GM23338 (cell line): ENCODE measurements around the gene EEF1AKMT2. TPM values are rescaled to one million over a fixed set of nuclear protein-coding genes. Genes with fewer than 3 reads are reported as not detected.

Experiments
- ATAC-seq: fragments of 200-7000 bp; cut with Tn5 transposase; 3 replicates; pipeline ENCODE4 v1.9.1; 2020
- DNase-seq: peaks from one replicate; pipeline ENCODE4 v3.0.0-alpha.2; 2015; ENCODE audit warnings: low spot score
- H2AFZ ChIP-seq: fragments of 200-600 bp; sonication (generic); 2 replicates; pipeline ENCODE4 v1.8.0; 2016; ENCODE audit warnings: antibody characterized with exemption, mild to moderate bottlenecking, moderate library complexity
- H3F3A ChIP-seq: fragments of 200-600 bp; sonication (generic); replicated peaks from 2 replicates; pipeline ENCODE4 v1.8.0; 2017; ENCODE audit warnings: antibody characterized with exemption, mixed run types, low read depth
- H3K27ac ChIP-seq: fragments of 200-600 bp; sonication (generic); 2 replicates; pipeline ENCODE4 v1.6.1; 2016; ENCODE audit warnings: low read depth
- H3K27me3 ChIP-seq: fragments of 200-600 bp; sonication (generic); 2 replicates; pipeline ENCODE4 v1.8.0; 2016; ENCODE audit warnings: mild to moderate bottlenecking, mixed run types, moderate library complexity; ENCODE audit not compliant: insufficient read depth
- H3K36me3 ChIP-seq: fragments of 200-600 bp; sonication (generic); 2 replicates; pipeline ENCODE4 v1.8.0; 2016; ENCODE audit warnings: mild to moderate bottlenecking; ENCODE audit not compliant: insufficient read depth
- H3K4me1 ChIP-seq: fragments of 200-600 bp; sonication (generic); 2 replicates; pipeline ENCODE4 v1.8.0; 2016; ENCODE audit warnings: mild to moderate bottlenecking, moderate library complexity; ENCODE audit not compliant: insufficient read depth
- H3K4me2 ChIP-seq: fragments of 200-600 bp; sonication (generic); 2 replicates; pipeline ENCODE4 v1.7.1; 2017; ENCODE audit warnings: mixed run types
- H3K4me3 ChIP-seq: fragments of 200-600 bp; sonication (generic); 2 replicates; pipeline ENCODE4 v1.6.1; 2016; ENCODE audit warnings: mixed run types
- H3K79me2 ChIP-seq: fragments of 200-600 bp; sonication (generic); replicated peaks from 2 replicates; pipeline ENCODE4 v1.8.0; 2017; ENCODE audit warnings: mild to moderate bottlenecking; ENCODE audit not compliant: insufficient read depth
- H3K9me2 ChIP-seq: fragments of 200-600 bp; sonication (generic); 2 replicates; pipeline ENCODE4 v1.8.0; 2017; ENCODE audit not compliant: insufficient read depth
- H4K20me1 ChIP-seq: fragments of 200-600 bp; sonication (generic); replicated peaks from 2 replicates; pipeline ENCODE4 v1.8.0; 2017; ENCODE audit warnings: mild to moderate bottlenecking; ENCODE audit not compliant: insufficient read depth
- H3K27ac Mint-ChIP-seq: 2 replicates; pipeline ENCODE4 v1.8.0; 2020; ENCODE audit warnings: inconsistent platforms, mild to moderate bottlenecking, moderate library complexity, mixed read lengths
- H3K27me3 Mint-ChIP-seq: 3 replicates; pipeline ENCODE4 v1.8.0; 2022; ENCODE audit warnings: low read depth, mild to moderate bottlenecking, moderate library complexity, mixed read lengths, inconsistent platforms; ENCODE audit not compliant: insufficient read depth, poor library complexity
- H3K36me3 Mint-ChIP-seq: 3 replicates; pipeline ENCODE4 v1.8.0; 2021; ENCODE audit warnings: low read depth, mild to moderate bottlenecking, inconsistent platforms, moderate library complexity, mixed read lengths
- H3K4me1 Mint-ChIP-seq: 3 replicates; pipeline ENCODE4 v1.8.0; 2020; ENCODE audit warnings: mild to moderate bottlenecking, inconsistent platforms, mixed read lengths
- H3K4me3 Mint-ChIP-seq: 3 replicates; pipeline ENCODE4 v1.8.0; 2021; ENCODE audit warnings: moderate library complexity, mild to moderate bottlenecking, inconsistent platforms, mixed read lengths
- H3K9me3 Mint-ChIP-seq: 3 replicates; pipeline ENCODE4 v1.8.0; 2020; ENCODE audit warnings: moderate library complexity, mild to moderate bottlenecking, inconsistent platforms, mixed read lengths
- CREB1 ChIP-seq: fragments of 250-450 bp; sonication (Bioruptor Pico); IDR thresholded peaks from 2 replicates; pipeline ENCODE4 v1.5.0; 2020; ENCODE audit warnings: low read depth, mild to moderate bottlenecking, moderate library complexity
- EZH2 ChIP-seq: fragments of 200-600 bp; sonication (generic); IDR thresholded peaks from one replicate; pipeline ENCODE4 v1.8.0; 2017; ENCODE audit warnings: antibody characterized with exemption, mild to moderate bottlenecking, low read depth; ENCODE audit not compliant: unreplicated experiment
- JUNB ChIP-seq: IDR thresholded peaks from one replicate; pipeline ENCODE4 v1.6.1; 2016; ENCODE audit warnings: antibody characterized with exemption; ENCODE audit not compliant: unreplicated experiment
- polyA plus RNA-seq: library from polyadenylated mRNA; unstranded; fragments of >200 nt; fragmentation: Nextera tagmentation; extraction: Ambion mirVana; gene quantifications from 2 replicates; pipeline ENCODE4 v1.2.1, GENCODE V29; 2016
- total RNA-seq: library from RNA; depleted of rRNA; stranded (reverse); fragments of >200 nt; shearing (Covaris generic); gene quantifications from 2 replicates; pipeline ENCODE4 v1.2.3, GENCODE V29; 2014
- TF ChIP-seq, protein P1 (sequence below): fragments of 250-450 bp; sonication (Bioruptor Pico); IDR thresholded peaks from 2 replicates; pipeline ENCODE4 v1.5.0; 2020; ENCODE audit warnings: mild to moderate bottlenecking, moderate library complexity
- TF ChIP-seq, protein P2 (sequence below): IDR thresholded peaks from 2 replicates; pipeline ENCODE4 v1.6.1; 2016; ENCODE audit warnings: antibody characterized with exemption

EEF1AKMT2 gene
- total and polyA plus RNA-seq, 2 experiments from 2014 or later = 35.0 to 38.0 TPM

DNA sequence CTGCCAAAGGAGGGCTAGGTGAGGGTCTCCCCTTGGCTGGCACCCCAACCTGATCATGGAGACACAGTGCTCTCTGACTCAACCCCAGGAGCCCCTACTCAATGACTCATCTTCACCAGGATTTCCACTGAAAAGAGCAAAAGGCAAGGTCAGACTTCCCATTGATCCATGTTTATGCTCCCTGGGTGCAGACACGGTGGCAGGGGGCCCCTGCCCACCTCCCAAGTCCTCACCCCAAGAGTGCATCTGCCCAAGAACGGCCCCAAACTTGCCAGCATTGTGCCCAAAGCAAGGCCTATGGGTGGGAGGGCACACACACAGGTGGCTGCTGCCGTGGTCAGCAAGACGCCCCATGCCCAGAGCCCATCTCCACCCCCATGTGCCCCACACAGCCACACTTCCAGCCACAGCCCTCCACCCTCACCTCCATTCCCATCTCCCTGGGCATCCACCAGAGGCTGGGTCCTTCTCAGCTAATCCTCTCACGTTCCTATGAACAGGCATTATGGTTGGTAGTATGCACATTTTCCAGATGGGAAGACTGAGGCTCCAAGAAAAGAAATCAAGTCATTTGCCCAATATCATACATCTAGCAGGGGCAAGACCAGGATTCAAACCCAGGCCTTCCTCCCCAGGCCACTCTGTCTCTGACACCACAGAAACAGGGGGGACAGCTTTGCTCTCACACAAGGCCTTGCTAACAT, 78.8 kb downstream of the EEF1AKMT2 start (continued):
- TF ChIP-seq, protein P1, sequence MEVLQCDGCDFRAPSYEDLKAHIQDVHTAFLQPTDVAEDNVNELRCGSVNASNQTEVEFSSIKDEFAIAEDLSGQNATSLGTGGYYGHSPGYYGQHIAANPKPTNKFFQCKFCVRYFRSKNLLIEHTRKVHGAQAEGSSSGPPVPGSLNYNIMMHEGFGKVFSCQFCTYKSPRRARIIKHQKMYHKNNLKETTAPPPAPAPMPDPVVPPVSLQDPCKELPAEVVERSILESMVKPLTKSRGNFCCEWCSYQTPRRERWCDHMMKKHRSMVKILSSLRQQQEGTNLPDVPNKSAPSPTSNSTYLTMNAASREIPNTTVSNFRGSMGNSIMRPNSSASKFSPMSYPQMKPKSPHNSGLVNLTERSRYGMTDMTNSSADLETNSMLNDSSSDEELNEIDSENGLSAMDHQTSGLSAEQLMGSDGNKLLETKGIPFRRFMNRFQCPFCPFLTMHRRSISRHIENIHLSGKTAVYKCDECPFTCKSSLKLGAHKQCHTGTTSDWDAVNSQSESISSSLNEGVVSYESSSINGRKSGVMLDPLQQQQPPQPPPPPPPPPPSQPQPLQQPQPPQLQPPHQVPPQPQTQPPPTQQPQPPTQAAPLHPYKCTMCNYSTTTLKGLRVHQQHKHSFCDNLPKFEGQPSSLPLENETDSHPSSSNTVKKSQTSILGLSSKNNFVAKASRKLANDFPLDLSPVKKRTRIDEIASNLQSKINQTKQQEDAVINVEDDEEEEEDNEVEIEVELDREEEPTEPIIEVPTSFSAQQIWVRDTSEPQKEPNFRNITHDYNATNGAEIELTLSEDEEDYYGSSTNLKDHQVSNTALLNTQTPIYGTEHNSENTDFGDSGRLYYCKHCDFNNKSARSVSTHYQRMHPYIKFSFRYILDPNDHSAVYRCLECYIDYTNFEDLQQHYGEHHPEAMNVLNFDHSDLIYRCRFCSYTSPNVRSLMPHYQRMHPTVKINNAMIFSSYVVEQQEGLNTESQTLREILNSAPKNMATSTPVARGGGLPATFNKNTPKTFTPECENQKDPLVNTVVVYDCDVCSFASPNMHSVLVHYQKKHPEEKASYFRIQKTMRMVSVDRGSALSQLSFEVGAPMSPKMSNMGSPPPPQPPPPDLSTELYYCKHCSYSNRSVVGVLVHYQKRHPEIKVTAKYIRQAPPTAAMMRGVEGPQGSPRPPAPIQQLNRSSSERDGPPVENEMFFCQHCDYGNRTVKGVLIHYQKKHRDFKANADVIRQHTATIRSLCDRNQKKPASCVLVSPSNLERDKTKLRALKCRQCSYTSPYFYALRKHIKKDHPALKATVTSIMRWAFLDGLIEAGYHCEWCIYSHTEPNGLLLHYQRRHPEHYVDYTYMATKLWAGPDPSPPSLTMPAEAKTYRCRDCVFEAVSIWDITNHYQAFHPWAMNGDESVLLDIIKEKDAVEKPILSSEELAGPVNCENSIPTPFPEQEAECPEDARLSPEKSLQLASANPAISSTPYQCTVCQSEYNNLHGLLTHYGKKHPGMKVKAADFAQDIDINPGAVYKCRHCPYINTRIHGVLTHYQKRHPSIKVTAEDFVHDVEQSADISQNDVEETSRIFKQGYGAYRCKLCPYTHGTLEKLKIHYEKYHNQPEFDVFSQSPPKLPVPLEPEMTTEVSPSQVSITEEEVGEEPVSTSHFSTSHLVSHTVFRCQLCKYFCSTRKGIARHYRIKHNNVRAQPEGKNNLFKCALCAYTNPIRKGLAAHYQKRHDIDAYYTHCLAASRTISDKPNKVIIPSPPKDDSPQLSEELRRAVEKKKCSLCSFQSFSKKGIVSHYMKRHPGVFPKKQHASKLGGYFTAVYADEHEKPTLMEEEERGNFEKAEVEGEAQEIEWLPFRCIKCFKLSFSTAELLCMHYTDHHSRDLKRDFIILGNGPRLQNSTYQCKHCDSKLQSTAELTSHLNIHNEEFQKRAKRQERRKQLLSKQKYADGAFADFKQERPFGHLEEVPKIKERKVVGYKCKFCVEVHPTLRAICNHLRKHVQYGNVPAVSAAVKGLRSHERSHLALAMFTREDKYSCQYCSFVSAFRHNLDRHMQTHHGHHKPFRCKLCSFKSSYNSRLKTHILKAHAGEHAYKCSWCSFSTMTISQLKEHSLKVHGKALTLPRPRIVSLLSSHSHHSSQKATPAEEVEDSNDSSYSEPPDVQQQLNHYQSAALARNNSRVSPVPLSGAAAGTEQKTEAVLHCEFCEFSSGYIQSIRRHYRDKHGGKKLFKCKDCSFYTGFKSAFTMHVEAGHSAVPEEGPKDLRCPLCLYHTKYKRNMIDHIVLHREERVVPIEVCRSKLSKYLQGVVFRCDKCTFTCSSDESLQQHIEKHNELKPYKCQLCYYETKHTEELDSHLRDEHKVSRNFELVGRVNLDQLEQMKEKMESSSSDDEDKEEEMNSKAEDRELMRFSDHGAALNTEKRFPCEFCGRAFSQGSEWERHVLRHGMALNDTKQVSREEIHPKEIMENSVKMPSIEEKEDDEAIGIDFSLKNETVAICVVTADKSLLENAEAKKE (CRISPR knock-in tag) = no peak
- TF ChIP-seq CREB1 (no peak), EZH2 (no peak), JUNB (no peak)

DNA sequence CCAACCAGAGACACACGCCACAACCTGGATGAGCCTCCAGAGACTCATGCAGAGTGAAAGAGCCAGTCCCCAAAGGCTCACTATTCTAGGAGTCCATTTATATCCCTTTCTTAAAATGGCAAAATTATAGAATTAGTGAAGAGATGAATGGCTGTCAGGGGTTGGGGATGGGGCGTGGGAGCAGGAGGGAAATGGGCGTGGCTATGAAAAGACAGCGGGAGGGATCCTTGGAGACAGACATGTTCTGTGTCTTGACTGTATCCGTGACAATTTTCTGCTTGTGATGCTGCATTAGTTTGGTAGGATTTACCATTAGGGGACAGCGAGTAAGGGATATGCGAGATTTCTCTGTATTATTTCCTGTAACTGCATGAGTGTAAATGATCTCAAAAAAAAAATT, 80.5 kb downstream of the EEF1AKMT2 start:
- Histone ChIP-seq H3F3A (no peaks in the 10 kb centered on the region), H2AFZ (no peak overlapping the region), H3K4me1 (0 out of 2 replicates have a peak, but pooled peaks cover 8% of the 10 kb centered on the region), H3K4me2 (no peak overlapping the region), H4K20me1 (peaks cover 14% of the 10 kb centered on the region; the same call in 1 of the 2 replicates), H3K27me3 (no peaks in the 10 kb centered on the region), H3K4me3 (no peak overlapping the region), H3K9me2 (no peaks in the 10 kb centered on the region), H3K27ac (no peak overlapping the region), H3K79me2 (peaks cover 15% of the 10 kb centered on the region), H3K36me3 (no peaks in the 10 kb centered on the region; the same call in 1 of the 2 replicates)
- TF ChIP-seq, protein P2, sequence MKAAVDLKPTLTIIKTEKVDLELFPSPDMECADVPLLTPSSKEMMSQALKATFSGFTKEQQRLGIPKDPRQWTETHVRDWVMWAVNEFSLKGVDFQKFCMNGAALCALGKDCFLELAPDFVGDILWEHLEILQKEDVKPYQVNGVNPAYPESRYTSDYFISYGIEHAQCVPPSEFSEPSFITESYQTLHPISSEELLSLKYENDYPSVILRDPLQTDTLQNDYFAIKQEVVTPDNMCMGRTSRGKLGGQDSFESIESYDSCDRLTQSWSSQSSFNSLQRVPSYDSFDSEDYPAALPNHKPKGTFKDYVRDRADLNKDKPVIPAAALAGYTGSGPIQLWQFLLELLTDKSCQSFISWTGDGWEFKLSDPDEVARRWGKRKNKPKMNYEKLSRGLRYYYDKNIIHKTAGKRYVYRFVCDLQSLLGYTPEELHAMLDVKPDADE = no peak
- Mint-ChIP-seq H3K36me3 (peaks cover 4% of the 10 kb centered on the region; the same call in 2 of the 3 replicates), H3K27ac (no peak overlapping the region), H3K4me3 (no peak overlapping the region), H3K4me1 (peaks cover 28% of the 10 kb centered on the region), H3K9me3 (no peaks in the 10 kb centered on the region), H3K27me3 (peaks cover 7% of the 10 kb centered on the region)
- DNase-seq (no peak), ATAC-seq (no peak)
